Measurements from ENCODE around the gene TWIST1.

TWIST1 gene

GRCh38 chr7:19117091-19117869, at the start of gene TWIST1:
Gene TWIST1, minus strand, starts transcription at chr7:19117636. Its CDS starts 315 bp downstream, at chr7:19117321.
- in situ Hi-C loops (cut with HindIII; ENCODE audit: low sequenced_read_pairs) = loop anchor here (25.0 kb wide), 1 partner anchor 530 kb away; no protein-coding TSS in a partner anchor
- peak; percentile 93 for DNase-seq (ENCODE audit: low read depth)
- TF ChIP-seq CTCF (IDR thresholded peaks at IDR 0.05; ENCODE audit: low read depth, low read length, missing control alignments) = no peak

DNA sequence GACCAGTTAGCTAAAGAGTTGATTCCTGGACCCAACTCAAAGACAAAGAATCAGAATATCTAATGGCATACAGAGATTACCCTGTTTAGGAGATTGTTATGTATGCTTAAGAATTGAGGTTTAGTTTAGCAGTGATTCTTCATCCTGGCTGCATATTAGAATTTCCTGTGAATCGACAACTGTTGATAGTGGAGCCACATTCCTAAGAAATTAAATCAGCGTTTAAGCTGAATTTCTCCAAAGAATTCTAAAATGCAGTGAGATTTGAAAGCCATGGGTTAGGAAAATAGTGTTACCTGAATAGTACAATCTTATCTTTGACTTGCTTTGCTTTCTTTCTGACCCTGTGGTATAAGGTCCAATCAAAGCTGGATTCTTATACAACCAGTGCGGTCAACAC, 44.2 kb upstream of the TWIST1 start:
- no peak for DNase-seq (ENCODE audit: low read depth)
- in situ Hi-C loops (cut with HindIII; ENCODE audit: low sequenced_read_pairs) = no loop called here
- no peak for TF ChIP-seq CTCF (IDR thresholded peaks at IDR 0.05; ENCODE audit: low read depth, low read length, missing control alignments)
- H3K4me3 ChIP-seq (ENCODE audit: low read depth, low read length) = no peak overlapping the region

More at GRCh38 chr7:19117091-19117869, at the start of gene TWIST1:
- peak within 1 kb of the TSS; percentile 91 for H3K4me3 ChIP-seq (ENCODE audit: low read depth, low read length)

DNA sequence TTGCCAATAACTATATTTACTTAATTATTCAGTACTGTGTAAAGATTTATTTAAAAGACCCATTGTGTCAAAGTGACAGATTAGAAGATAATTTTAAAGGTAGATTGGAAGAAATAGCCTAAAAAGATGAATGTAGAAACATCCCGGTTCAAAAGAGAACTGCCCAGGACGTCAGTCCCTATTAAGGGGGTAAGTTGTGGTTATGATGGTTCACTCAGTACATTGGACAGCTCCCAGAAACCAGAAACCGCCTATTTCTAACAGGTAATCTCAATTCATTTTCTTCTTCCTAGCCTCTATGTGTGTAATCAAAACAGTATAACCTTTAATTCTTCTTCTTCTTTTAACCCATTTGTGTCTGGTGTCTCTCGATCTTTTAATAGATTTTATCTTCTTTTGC, 29.3 kb upstream of the TWIST1 start:
- DNase-seq (ENCODE audit: low read depth) = peak; percentile 31
- in situ Hi-C loops (cut with HindIII; ENCODE audit: low sequenced_read_pairs) = no loop called here

DNA sequence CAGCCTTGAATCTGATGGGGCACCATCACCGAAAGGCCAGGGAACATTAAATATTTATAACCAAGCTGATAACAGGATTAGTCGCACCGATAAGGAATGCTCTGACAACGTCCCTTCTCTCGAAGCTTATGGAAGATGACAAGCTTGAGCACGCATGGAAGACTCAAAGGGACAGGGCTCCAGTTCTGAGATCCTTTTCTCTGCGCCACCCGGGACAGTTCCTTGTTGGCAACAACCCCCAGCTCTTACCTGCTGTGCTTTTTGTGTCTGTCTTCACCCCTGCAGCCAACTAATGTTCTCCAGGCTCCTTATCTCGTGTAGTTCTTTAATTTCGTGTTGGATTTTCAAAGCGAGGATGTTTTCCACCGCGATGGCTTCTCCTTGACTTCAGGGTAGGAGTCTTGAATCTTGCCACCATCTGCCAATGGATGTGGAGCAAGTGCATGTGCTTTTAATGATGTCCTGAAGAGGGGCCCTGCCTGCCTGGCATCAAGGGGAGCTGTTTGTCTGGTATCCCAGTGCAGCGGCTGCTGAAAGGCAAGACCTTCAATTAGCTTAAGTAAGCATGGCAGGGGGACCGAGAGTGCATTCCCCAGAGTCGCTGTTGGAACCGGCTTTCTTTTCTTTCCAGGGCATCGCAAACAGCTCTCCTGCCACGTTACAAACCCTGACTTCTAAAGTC, 28.1 kb upstream of the TWIST1 start:
- no peak for DNase-seq (ENCODE audit: low read depth)
- no peak overlapping the region for H3K4me3 ChIP-seq (ENCODE audit: low read depth, low read length)
- TF ChIP-seq CTCF (IDR thresholded peaks at IDR 0.05; ENCODE audit: low read depth, low read length, missing control alignments) = no peak
- in situ Hi-C loops (cut with HindIII; ENCODE audit: low sequenced_read_pairs) = no loop called here

More for the DNA sequence above, 29.3 kb upstream of the TWIST1 start:
- no peak overlapping the region for H3K4me3 ChIP-seq (ENCODE audit: low read depth, low read length)
- TF ChIP-seq CTCF (IDR thresholded peaks at IDR 0.05; ENCODE audit: low read depth, low read length, missing control alignments) = no peak

- DNase-seq (ENCODE audit: low read depth) = no peak
- in situ Hi-C loops (cut with HindIII; ENCODE audit: low sequenced_read_pairs) = no loop called here
- TF ChIP-seq CTCF (IDR thresholded peaks at IDR 0.05; ENCODE audit: low read depth, low read length, missing control alignments) = no peak
- peak within 1 kb of the TSS; percentile 16 for H3K4me3 ChIP-seq (ENCODE audit: low read depth, low read length)
Observed at GRCh38 chr7:19144661-19145433, 27.4 kb upstream of the TWIST1 start, which contains the start of gene FERD3L. Gene FERD3L, minus strand, starts transcription at chr7:19145421. Its CDS starts 59 bp downstream, at chr7:19145362.
